ENCODE measurements around the gene HYKK. TPM values are rescaled to one million over a fixed set of nuclear protein-coding genes. Genes with fewer than 3 reads are reported as not detected.
A peak's percentile ranks its signal among the peaks of the same experiment; 100 is the strongest.
"Not testable (repeated sequence)": the region's sequence is repeated elsewhere in the genome, so short reads cannot be mapped to it uniquely, and the experiment has no call there.

The HYKK gene
- total RNA-seq, 2 experiments from 2014 or later: 3.7 to 4.7 TPM

DNA sequence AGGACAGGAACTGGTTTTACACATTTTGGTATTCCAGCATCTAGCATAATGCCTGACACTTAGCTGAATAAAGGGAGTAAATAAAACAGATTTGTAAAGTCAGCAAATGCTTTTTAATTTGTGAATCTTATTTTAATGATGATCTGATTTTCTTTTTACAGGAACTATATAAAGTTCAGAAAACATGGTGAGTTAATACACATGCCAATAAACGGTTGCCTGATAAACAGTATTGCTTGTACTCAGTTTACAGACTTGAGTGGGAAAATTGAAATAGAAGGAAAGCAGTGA lies 34.3 kb downstream of the HYKK start:
- ChIA-PET POLR2A (no interaction called here), CTCF (interaction anchor here (0.8 to 3.7 kb wide), 5 partner anchors 18 to 633 kb away, joined by 3 to 11 read pairs (median 3); partner anchors contain the start of gene CHRNA5)
- H3K27me3 Mint-ChIP-seq: no peaks in the 10 kb centered on the region
- no peak for DNase-seq
- H3K9me3 Mint-ChIP-seq: no peaks in the 10 kb centered on the region
- H3K27ac Mint-ChIP-seq: peak overlapping the region; percentile 92
- peak overlapping the region; percentile 84 for H3K4me3 Mint-ChIP-seq
- H3K36me3 Mint-ChIP-seq (ENCODE audit: low read depth): peaks cover 43% of the 10 kb centered on the region
- H3K4me1 Mint-ChIP-seq: peaks cover 35% of the 10 kb centered on the region

DNA sequence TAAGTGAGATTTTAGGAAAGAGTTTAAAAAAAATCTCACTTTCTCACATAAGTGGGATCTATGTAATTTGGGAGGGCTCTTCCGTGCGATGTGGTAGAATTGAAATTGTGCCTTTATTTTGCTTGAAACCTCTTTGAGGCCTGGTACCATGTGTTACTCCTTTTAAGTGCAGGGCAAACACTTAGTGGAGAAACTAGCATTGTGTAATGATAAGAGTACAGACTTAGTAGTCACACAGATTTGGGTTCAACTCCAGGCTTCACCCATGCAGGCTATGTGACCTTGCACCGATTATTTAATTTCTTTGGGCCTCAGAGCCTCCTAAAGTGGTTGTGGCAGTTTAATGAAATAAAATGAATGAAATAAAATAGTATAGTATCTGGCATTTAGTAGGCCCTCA lies 35.3 kb downstream of the HYKK start:
- Mint-ChIP-seq H3K36me3 (ENCODE audit: low read depth) (peaks cover 48% of the 10 kb centered on the region), H3K9me3 (no peaks in the 10 kb centered on the region), H3K4me3 (peak overlapping the region; percentile 84), H3K27me3 (no peaks in the 10 kb centered on the region), H3K27ac (peak overlapping the region; percentile 92), H3K4me1 (peaks cover 35% of the 10 kb centered on the region)
- POLR2A ChIA-PET: no interaction called here
- DNase-seq: no peak
- CTCF ChIA-PET: interaction anchor here (1.0 to 3.7 kb wide), 2 partner anchors 19 to 23 kb away, joined by 3 to 11 read pairs; partner anchors contain the start of gene CHRNA5

DNA sequence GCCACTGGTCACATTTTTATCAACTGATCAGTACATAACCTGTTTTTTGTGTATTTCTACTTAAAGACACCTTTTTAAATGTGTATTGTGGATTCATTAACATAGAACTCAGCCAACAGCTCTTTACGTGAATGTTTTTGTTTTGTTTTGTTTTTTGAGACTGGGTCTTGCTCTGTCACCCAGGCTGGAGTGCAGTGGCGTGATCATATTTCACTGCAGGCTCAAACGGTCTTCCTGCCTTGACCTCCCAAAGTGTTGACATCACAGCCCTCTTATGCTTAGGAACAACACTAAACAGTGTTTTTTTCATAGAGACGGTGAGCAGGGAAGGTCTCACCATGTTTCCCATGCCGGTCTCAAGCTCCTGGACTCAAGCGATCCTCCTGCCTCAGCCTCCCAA lies 42.8 kb downstream of the HYKK start:
- DNase-seq: no peak
- Mint-ChIP-seq H3K4me3 (no peak overlapping the region), H3K36me3 (ENCODE audit: low read depth) (peaks cover 46% of the 10 kb centered on the region), H3K27ac (no peak overlapping the region), H3K4me1 (peaks cover 3% of the 10 kb centered on the region), H3K27me3 (no peaks in the 10 kb centered on the region), H3K9me3 (no peaks in the 10 kb centered on the region)
- POLR2A ChIA-PET: no interaction called here
- CTCF ChIA-PET: no interaction called here

DNA sequence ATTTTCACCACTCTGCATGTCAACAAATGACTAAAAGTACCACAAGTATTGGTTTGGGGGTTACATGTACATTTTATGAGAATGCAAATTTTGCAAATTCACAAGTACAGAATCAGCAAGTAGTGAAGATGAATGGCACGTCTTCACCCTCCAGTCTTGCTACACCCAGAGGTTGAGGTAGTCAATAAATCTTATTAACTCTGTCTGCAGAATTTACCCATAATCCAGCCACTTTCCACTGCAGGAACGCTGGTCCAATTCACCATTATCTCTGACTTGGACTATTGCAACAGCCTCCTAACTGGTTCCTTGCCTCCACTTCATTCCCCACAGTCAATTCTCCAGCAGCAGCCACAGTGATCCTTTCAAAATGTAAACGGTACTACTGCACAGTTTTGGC lies 43.4 kb downstream of the HYKK start:
- no peaks in the 10 kb centered on the region for H3K9me3 Mint-ChIP-seq
- ChIA-PET POLR2A (no interaction called here), CTCF (no interaction called here)
- H3K27ac Mint-ChIP-seq: no peak overlapping the region
- peaks cover 40% of the 10 kb centered on the region for H3K36me3 Mint-ChIP-seq (ENCODE audit: low read depth)
- no peaks in the 10 kb centered on the region for H3K4me1 Mint-ChIP-seq
- H3K4me3 Mint-ChIP-seq: no peak overlapping the region
- no peaks in the 10 kb centered on the region for H3K27me3 Mint-ChIP-seq
- DNase-seq: no peak

DNA sequence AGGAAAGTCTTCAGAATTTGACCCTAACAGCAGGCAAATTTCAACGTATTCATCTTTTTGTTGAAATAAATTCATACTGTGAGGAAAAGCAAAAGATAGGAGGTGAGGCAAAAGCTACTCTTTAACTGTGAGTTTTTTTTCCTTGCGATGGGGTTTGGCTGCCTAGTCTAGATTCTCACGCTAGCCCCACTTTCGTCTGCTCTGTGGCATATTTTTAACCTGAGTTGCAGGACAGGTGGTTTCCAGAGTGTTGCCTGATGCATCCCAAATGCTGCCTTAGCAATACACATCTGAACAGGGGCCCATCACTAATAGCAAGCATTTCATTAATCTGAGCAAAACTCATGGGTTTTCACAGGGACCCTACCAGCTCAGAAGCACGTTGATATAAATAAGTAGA lies 44.5 kb downstream of the HYKK start:
- Mint-ChIP-seq H3K4me3 (no peak overlapping the region), H3K4me1 (no peaks in the 10 kb centered on the region), H3K36me3 (ENCODE audit: low read depth) (peaks cover 31% of the 10 kb centered on the region), H3K27me3 (no peaks in the 10 kb centered on the region), H3K9me3 (no peaks in the 10 kb centered on the region), H3K27ac (no peak overlapping the region)
- ChIA-PET CTCF (interaction anchor here (0.7 to 1.0 kb wide), 2 partner anchors 13 to 37 kb away, joined by 3 read pairs; no protein-coding TSS in a partner anchor), POLR2A (interaction anchor here (0.8 kb wide), 1 partner anchor 186 kb away, joined by 4 read pairs; no protein-coding TSS in a partner anchor)
- no peak for DNase-seq

DNA sequence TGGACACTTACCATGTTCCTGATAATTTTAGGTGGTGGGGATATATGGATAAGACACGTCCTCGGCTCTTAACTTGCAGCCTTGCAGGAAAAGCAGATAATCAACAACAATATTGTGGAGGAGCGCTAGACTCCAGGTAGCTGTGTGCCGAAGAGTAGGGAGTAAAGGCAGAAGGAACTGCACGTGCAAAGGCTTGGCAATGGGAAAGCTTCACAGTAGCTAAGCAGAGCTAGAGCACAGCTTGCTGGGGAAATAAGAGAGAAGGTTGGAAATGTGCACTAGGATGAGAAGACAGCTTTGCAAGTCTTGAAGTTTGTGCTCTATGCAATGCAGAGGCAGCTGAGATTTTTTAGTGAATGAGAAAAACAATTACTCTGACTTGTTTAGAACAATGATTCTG lies 45.2 kb downstream of the HYKK start:
- DNase-seq: no peak
- peaks cover 29% of the 10 kb centered on the region for H3K36me3 Mint-ChIP-seq (ENCODE audit: low read depth)
- no peaks in the 10 kb centered on the region for H3K27me3 Mint-ChIP-seq
- ChIA-PET CTCF (interaction anchor here (1.0 to 1.5 kb wide), 2 partner anchors 12 kb away, joined by 3 to 5 read pairs; partner anchors contain the start of gene PSMA4), POLR2A (interaction anchor here (0.6 to 0.8 kb wide), 2 partner anchors 13 to 187 kb away, joined by 3 to 4 read pairs; partner anchors contain the start of gene CHRNA5)
- no peaks in the 10 kb centered on the region for H3K9me3 Mint-ChIP-seq
- H3K4me1 Mint-ChIP-seq: no peaks in the 10 kb centered on the region
- H3K4me3 Mint-ChIP-seq: no peak overlapping the region
- H3K27ac Mint-ChIP-seq: no peak overlapping the region

DNA sequence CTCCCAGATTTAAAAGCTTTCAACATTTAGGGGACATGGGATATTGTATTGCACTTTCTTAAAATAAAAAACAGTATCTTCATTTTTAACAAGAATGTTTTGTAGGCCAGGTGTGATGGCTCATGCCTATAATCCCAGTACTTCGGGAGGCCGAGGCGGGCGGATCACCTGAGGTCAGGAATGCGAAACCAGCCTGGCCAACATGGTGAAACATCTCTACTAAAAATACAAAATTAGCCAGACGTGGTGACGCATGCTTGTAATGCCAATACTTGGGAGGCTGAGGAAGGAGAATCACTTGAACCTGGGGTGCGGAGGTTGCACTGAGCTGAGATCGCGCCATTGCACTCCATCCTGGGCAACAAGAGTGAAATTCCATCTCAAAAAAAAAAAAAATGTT lies 52.8 kb downstream of the HYKK start:
- POLR2A ChIA-PET; H3K36me3 Mint-ChIP-seq (ENCODE audit: low read depth); H3K9me3 Mint-ChIP-seq; H3K4me3 Mint-ChIP-seq; H3K27ac Mint-ChIP-seq; DNase-seq; CTCF ChIA-PET: not testable (repeated sequence)
- Mint-ChIP-seq H3K27me3 (peaks cover 13% of the 10 kb centered on the region), H3K4me1 (peaks cover 12% of the 10 kb centered on the region)

DNA sequence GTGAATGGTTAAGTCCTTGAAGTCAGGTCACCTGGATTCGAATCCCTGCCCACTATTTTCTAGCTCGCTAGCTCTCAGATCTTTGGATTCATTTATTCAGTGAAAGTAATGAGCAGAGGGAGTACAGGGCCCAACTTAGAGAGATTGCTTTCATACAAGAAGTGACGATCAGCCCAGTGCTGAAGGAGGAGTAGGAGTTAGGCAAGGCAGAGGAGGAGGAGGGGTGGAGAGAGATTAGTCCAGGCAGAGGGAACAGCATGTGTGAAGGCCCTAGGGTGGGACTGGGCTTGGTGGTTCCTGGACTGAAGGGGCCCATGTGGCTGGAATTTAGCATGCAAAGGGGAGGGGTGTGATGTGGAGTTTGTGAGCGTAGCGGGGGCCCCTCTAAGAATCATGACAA lies 54.1 kb downstream of the HYKK start:
- POLR2A ChIA-PET: no interaction called here
- H3K4me3 Mint-ChIP-seq: no peak overlapping the region

DNA sequence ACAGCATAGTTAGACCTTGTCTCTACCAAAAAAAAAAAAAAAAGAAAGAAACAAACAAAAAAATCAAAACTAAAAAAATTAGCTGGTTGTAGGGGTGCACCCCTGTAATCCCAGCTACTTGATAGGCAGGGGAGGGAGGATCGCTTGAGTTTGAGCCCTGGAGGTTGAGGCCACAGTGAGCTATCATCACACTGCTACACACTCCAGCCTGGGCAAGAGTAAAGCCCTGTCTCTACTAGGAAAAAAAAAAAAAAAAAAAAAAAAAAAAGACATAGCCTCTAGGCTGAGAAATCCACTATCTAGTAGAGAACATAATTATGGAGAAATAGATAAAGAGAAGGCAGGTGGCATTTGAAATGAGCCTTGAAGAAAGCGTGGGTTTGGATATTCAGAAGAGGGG lies 55.7 kb downstream of the HYKK start:
- Mint-ChIP-seq H3K9me3 (no peaks in the 10 kb centered on the region), H3K27ac (no peak overlapping the region), H3K27me3 (peaks cover 28% of the 10 kb centered on the region), H3K36me3 (ENCODE audit: low read depth) (no peaks in the 10 kb centered on the region), H3K4me1 (peaks cover 26% of the 10 kb centered on the region), H3K4me3 (no peak overlapping the region)
- DNase-seq: no peak
- POLR2A ChIA-PET: no interaction called here
- CTCF ChIA-PET: interaction anchor here (1.3 kb wide), 1 partner anchor 35 kb away, joined by 3 read pairs; no protein-coding TSS in a partner anchor

More for the DNA sequence above, 54.1 kb downstream of the HYKK start:
- Mint-ChIP-seq H3K9me3 (no peaks in the 10 kb centered on the region), H3K27ac (no peak overlapping the region), H3K27me3 (peaks cover 20% of the 10 kb centered on the region), H3K4me1 (peaks cover 21% of the 10 kb centered on the region), H3K36me3 (ENCODE audit: low read depth) (no peaks in the 10 kb centered on the region)
- CTCF ChIA-PET: no interaction called here
- no peak for DNase-seq

DNA sequence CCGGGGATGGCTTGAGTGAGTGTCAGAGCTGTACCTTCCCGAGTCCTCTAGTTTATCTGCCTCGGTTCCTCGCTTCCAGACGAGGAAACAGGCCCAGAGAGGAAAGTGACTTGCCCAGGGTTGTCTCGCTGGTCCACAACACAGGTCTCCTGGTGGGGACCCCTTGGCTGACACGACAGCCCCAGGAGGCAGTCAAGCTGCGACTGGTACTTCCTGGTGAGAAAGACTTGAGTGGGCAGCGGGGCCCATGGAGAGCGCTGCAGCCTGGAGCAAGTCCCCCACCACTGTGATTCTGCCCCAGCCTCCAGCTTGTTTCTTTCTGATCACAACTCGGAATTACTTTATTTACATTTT lies 57.3 kb downstream of the HYKK start:
- Mint-ChIP-seq H3K27ac (peak overlapping the region; percentile 83), H3K27me3 (peaks cover 28% of the 10 kb centered on the region), H3K9me3 (no peaks in the 10 kb centered on the region), H3K4me3 (peak overlapping the region; percentile 80), H3K4me1 (peaks cover 26% of the 10 kb centered on the region), H3K36me3 (ENCODE audit: low read depth) (no peaks in the 10 kb centered on the region)
- ChIA-PET CTCF (interaction anchor here (1.0 to 2.6 kb wide), 4 partner anchors 12 to 147 kb away, joined by 3 to 11 read pairs (median 4); no protein-coding TSS in a partner anchor), POLR2A (no interaction called here)
- no peak for DNase-seq

DNA sequence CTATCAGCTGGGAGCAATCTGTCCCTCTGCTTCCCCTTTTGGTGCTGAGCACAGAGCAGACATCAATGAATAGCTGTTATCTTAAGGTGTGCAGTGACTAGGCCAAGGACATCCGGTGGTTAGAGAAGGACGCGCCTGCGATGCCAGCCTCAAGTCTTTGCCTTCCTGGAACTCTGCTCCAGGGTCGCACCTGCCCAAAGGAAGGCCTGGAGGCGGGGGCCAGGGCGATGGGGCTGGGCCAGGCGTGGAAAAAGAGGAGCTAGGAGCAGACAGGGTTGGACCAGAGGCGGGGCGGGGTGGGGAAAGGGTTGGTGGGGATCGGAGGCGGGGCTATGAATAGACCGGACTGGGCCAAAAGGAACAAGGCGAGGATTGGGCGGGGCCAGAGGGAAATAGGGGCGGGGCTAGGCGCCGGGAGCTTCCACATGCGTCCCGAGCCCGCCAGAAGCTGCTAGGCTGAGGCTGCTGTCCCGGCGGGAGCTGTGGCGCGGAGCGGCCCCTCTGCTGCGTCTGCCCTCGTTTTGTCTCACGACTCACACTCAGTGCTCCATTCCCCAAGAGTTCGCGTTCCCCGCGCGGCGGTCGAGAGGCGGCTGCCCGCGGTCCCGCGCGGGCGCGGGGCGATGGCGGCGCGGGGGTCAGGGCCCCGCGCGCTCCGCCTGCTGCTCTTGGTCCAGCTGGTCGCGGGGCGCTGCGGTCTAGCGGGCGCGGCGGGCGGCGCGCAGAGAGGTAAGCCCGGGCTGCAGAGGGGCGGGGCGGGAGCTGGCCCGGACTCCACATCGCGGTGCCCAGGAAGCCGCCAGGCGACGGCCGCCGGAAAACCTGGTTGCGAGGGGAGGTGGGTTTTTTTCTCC lies 57.9 kb downstream of the HYKK start, which contains the start of gene CHRNA5:
CHRNA5 (plus strand) TSS at position 424 of the 854 bp plus-strand sequence; CDS start at position 624, 200 bp downstream.
- peak; percentile 69 for DNase-seq
- Mint-ChIP-seq H3K9me3 (no peaks in the 10 kb centered on the region), H3K27me3 (peaks cover 28% of the 10 kb centered on the region), H3K4me3 (peak within 1 kb of the TSS; percentile 80), H3K36me3 (ENCODE audit: low read depth) (no peaks in the 10 kb centered on the region), H3K4me1 (peaks cover 26% of the 10 kb centered on the region), H3K27ac (peak within 1 kb of the TSS; percentile 83)
- ChIA-PET POLR2A (interaction anchor here (0.6 kb wide), 1 partner anchor 13 kb away, joined by 3 read pairs; no protein-coding TSS in a partner anchor), CTCF (interaction anchor here (1.0 to 2.6 kb wide), 5 partner anchors 13 to 146 kb away, joined by 3 to 11 read pairs (median 4); no protein-coding TSS in a partner anchor)

DNA sequence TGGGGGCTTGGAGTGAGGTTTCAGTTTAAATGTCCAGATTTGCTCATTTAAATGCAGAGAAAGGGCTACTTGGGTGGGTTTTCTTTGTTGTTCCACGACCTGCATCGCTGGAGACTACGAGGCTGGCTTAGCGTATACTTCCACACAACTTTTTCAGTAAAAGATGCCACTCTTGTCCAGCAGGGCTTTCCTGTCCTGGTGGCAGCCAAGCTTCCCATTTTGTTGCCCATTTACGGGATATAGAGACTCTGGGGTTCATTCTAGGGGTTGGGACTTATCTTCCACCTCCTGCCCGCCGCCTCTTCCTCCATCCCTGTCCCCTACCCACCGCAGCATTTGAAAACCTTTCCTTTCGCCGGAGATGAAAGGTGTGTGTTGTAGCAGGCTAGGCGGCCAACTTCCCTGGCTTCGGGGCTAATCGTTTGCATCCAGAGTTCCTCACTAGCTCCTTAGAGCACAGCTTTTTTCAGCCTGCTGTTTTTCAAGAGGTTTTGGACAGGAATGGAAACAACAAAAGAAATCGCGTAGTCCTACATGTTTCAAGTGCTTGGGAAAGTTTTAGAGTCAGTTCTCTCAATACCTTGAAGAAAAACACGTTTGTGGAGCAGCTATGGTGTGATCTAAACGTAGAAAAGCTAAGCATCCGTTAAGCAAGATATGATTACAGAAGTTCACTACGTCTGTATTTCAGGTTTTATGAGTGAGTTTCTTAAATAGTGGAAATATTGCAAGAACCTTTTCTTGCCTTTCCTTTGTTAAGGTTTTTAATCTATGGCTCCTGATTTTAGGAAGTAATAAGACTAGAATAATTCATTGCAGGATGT lies 58.8 kb downstream of the HYKK start:
- Mint-ChIP-seq H3K36me3 (ENCODE audit: low read depth) (no peaks in the 10 kb centered on the region), H3K4me1 (peaks cover 26% of the 10 kb centered on the region), H3K9me3 (no peaks in the 10 kb centered on the region), H3K4me3 (peak overlapping the region; percentile 80), H3K27ac (peak overlapping the region; percentile 6), H3K27me3 (peaks cover 28% of the 10 kb centered on the region)
- ChIA-PET CTCF (interaction anchor here (1.0 to 2.6 kb wide), 4 partner anchors 20 to 146 kb away, joined by 3 to 11 read pairs (median 5); no protein-coding TSS in a partner anchor), POLR2A (interaction anchor here (0.5 to 0.6 kb wide), 2 partner anchors 13 to 14 kb away, joined by 3 to 7 read pairs; no protein-coding TSS in a partner anchor)
- DNase-seq: peak; percentile 11

Measured in activated CD4-positive, alpha-beta T cell treated with anti-CD3 and anti-CD28 coated beads, Interleukin-2, amount 10 ng/mL, durations not matched to agents 7 days and 5 days (primary cell).